NOMO-1 treated with dmso at 0.1 percent for 144 hours (cell line): ENCODE results near the gene ROBO4.
A peak's percentile ranks its signal among the peaks of the same experiment; 100 is the strongest.

Experiments used
- DNase-seq: peaks from one replicate; lab custom pipeline; 2025; ENCODE audit not compliant: unreplicated experiment; lab: John Stamatoyannopoulos, UW

The ROBO4 gene

DNA sequence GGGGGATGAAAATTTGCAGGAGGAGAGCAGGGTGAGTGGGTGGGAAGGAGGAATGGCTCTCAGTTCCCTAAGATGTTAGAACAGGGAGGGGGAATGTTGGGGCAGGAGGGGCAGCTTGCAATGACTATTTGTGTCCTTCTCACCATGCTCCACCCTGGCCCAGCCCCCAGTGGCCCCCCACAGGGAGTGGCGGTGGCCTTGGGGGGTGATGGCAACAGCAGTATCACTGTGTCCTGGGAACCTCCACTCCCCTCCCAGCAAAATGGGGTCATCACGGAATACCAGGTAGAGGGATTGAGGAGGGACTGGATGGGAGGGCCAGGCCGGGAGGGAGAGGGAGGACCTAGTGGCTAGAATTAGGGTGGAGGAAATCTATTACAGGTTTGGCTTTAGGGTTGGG lies 22.3 kb downstream of the ROBO4 start:
- no peak for DNase-seq

GRCh38 chr11:124874571-124875255 lies 23.0 kb downstream of the ROBO4 start:
- DNase-seq: no peak

- DNase-seq: no peak
Measured at GRCh38 chr11:124873951-124874350, 23.7 kb downstream of the ROBO4 start.

- DNase-seq: no peak
Measured at GRCh38 chr11:124872741-124873140, 24.9 kb downstream of the ROBO4 start.

GRCh38 chr11:124872280-124872679 lies 25.4 kb downstream of the ROBO4 start:
- no peak for DNase-seq

DNA sequence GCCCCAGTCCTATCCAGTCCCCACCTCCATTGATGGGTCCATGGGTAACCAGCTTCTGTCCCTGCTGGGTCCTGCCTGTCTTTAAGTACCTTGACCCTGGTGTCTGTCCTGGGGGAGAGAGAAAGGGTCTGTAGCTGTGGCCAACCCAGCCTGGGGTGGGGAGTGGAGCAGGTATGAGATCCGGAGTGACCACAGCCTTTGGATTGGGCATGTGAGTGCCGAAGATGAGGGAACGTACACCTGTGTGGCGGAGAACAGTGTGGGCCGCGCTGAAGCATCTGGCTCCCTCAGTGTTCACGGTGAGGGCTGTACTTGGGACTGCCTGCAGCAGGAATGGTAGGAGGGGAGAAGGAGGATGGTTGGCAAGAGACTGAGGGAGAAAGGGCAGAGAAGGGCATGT lies 27.2 kb downstream of the ROBO4 start:
- no peak for DNase-seq

- DNase-seq: no peak
Measured at GRCh38 chr11:124869856-124870387, 27.7 kb downstream of the ROBO4 start.

- DNase-seq: no peak
Measured at GRCh38 chr11:124869331-124869730, 28.3 kb downstream of the ROBO4 start.

- DNase-seq: no peak
Measured at GRCh38 chr11:124868331-124869274, 29.1 kb downstream of the ROBO4 start.

- DNase-seq: no peak
Measured at GRCh38 chr11:124867700-124868099, 30.0 kb downstream of the ROBO4 start.

DNA sequence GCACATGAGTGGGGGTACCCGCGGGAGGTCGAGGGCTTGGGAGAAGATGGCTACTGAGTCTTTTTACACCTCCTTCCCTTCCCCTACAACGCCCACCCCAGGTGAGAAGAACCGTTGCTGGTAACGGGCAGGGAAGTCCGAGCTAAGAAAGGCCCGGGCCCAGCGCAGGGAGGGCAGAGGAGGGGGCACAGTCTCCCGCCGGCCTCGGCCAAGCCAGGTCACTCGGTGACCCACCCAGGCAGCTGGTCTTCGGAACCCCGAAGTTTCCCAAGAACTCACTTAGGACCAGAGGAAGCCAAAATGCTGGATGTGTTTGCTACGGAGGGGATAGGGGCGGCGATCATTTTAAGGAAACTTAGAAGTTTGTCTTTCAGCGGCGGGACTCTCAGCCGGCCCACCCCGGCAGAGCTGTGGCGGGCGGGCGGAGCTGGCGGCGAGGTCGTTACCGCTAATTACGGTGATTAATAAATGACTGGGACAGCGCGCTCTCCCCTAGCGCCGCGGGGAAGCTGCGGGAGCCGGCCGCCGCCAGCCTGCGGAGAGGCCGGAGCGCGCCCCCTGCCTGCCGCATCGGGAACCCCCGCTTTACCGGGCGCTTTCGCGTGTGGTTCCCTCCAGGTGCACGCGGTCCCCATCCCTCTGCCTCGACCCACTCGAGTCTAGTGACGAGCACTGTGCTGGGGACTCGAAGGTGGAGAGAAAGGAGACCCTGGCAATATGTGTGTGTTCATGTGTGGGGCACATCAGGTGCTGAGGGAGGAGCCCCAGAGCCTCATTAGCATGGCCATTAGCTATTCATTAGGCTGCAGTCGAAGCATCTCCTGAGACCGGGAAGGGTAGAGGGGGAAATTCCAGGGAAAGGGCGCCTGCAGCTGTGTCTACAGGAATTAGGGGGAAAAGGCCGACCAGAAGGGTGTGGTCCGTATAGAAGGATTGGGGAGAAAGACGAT lies 31.5 kb downstream of the ROBO4 start:
- peak; percentile 21 for DNase-seq

GRCh38 chr11:124865181-124865901 lies 32.3 kb downstream of the ROBO4 start, which contains the start of gene ROBO3:
TSS of gene ROBO3 (plus strand) at chr11:124865432. CDS start at chr11:124865578, 146 bp downstream.
- no peak for DNase-seq

DNA sequence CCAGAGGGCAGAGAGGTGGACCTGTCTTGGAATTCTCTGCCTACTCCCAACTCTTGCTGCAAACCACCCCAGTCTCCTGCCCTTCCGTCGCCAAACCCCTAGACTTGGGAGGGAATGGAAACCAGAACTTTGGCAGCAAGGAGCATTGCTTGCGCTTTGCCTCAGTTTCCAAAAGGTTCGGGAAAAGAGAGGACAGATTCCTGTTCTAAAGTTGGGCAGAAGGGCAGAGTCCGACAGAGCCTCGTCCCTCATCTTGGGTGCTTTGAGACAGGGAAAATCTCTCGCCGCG lies 32.8 kb downstream of the ROBO4 start:
- DNase-seq: no peak

- no peak for DNase-seq
Measured at GRCh38 chr11:124864176-124864891, 33.3 kb downstream of the ROBO4 start.

GRCh38 chr11:124863826-124864165 lies 33.9 kb downstream of the ROBO4 start:
- DNase-seq: no peak

DNA sequence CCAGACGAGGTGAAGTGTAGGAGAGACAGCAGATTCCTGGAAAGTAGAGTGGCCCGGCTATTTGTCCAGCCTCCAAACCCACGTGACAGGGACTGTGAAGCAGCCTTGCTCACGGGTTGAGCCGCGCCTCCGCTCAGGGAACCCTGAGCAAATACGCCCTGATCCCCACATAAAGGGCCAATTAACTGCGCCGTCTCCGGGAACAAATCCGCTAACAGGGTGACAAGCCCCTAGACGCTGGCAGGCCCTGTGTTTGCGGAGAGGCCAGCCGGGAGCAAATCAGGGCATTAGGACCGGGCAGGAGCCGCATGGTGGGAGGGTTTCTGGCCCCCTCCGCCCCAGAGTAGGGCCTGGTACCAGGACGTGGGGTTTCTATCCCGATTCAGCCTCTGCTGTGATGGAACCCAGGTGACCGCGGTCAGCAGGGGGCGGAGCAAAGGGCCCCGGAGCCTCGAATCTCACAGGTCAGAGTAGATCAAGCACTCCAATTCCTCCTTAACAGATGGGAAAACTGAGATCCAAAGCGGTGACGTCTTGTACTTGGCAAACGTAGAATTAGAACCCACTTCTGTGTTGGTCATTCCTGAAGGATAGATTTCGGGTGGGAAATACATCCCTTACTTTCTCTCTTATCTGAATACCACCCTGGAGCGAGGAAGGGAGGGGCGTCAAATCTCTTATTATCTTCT lies 34.4 kb downstream of the ROBO4 start:
- DNase-seq: no peak

GRCh38 chr11:124861670-124862069 lies 36.0 kb downstream of the ROBO4 start:
- DNase-seq: no peak

DNA sequence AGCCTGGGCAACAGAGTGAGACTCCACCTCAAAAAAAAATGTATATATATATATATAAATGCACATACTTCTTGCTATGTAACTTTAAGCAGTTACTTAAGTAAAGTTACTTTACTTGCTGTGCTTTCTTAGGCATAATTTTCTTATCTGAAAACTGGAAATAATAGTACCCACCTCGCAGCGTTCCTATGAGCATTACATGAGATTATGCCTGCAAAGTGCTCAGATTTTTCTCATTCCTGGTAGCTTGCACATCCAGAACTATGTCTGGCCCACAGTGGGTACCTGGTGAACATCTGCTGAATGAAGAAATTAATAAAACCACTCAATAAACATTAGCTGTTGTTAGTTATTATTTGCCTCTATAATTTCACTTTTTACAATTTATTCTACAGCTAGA lies 38.5 kb downstream of the ROBO4 start:
- DNase-seq: no peak

DNA sequence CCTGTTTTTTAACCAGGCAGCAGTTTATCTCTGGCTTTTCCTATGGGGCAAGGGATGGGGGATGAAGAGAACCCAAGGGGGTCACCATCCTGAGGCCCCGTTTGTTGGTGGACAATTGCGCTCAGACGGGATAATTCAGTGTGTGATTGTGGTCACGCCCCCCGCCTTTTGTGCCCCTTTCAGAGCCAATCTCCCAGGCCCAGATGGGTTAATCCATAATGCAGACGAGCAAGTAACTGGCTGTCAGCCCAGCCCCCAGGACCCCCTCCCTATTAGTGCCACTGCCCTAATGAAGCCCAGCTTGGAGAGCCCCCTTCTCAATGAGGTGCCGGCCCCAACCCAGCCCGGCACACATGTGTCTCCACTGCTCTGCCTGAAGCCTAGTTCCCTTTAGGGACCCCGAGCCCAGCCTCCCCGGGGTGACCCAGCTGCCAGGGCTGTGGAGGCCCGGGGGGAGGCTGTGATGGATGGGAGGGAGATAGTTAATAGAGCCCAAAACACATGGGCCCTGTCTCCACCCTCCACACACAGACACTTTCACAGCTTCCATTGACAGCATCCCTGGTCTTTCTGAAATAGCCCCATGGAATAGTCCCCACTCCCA lies 51.5 kb downstream of the ROBO4 start:
- no peak for DNase-seq
